H1 (cell line): ENCODE results near the gene DCDC2B. TPM values are rescaled to one million over a fixed set of nuclear protein-coding genes. Genes with fewer than 3 reads are reported as not detected.

ENCODE experiments used
- CTCF ChIA-PET: fragments of 300-600 bp; sonication (Branson Sonifier 250); formaldehyde crosslinking; loops from one replicate; lab custom pipeline; 2021; ENCODE audit not compliant: partially characterized antibody; lab: Charles Lee
- POLR2A ChIA-PET: fragments of 300-600 bp; sonication (Branson Sonifier 250); formaldehyde crosslinking; loops from one replicate; lab custom pipeline; 2021; ENCODE audit warnings: inconsistent platforms; ENCODE audit not compliant: partially characterized antibody; lab: Charles Lee
- DNase-seq, 2 experiments: peaks; one replicate each; pipeline versions ENCODE4 v3.0.0 to v3.0.0-alpha.2; 2010 to 2022; ENCODE audit warnings: low spot score in 2 of 2, low read depth in 1 of 2, mixed read lengths in 1 of 2
- FAIRE-seq: peaks from 2 replicates; lab custom pipeline; 2011; peaks lifted over from hg19 to GRCh38; lab: Jason Lieb, UNC
- H2AFZ ChIP-seq: 2 replicates; pipeline ENCODE4 v1.8.1; 2012; ENCODE audit warnings: low read length, inconsistent platforms
- H2AK5ac ChIP-seq: 2 replicates; pipeline ENCODE4 v1.6.1; 2013; ENCODE audit warnings: low read depth, low read length
- H2BK120ac ChIP-seq: replicated peaks from 2 replicates; pipeline ENCODE3; 2013; ENCODE audit warnings: low read depth, low read length, inconsistent platforms
- H2BK12ac ChIP-seq: 2 replicates; pipeline ENCODE4 v1.6.1; 2013; ENCODE audit warnings: low read depth, low read length
- H2BK15ac ChIP-seq: 2 replicates; pipeline ENCODE4 v1.6.1; 2013; ENCODE audit warnings: low read length
- H2BK20ac ChIP-seq: 2 replicates; pipeline ENCODE4 v1.6.1; 2013; ENCODE audit warnings: low read length
- H2BK5ac ChIP-seq: 2 replicates; pipeline ENCODE4 v1.6.1; 2013; ENCODE audit warnings: low read depth, low read length
- H3K14ac ChIP-seq: 2 replicates; pipeline ENCODE4 v1.6.1; 2013; ENCODE audit warnings: inconsistent platforms; ENCODE audit not compliant: insufficient read length
- H3K18ac ChIP-seq: 2 replicates; pipeline ENCODE4 v1.6.1; 2013; ENCODE audit warnings: low read length; ENCODE audit errors: extremely low read depth
- H3K23ac ChIP-seq: 2 replicates; pipeline ENCODE4 v1.6.1; 2013; ENCODE audit warnings: inconsistent platforms; ENCODE audit not compliant: insufficient read length
- H3K23me2 ChIP-seq: 2 replicates; pipeline ENCODE4 v1.6.1; 2013; ENCODE audit warnings: low read depth, low read length
- H3K27ac ChIP-seq: 2 replicates; pipeline ENCODE4 v1.6.1; 2011; ENCODE audit warnings: low read depth, low read length, inconsistent platforms
- H3K27me3 ChIP-seq, 4 experiments: replicated peaks in 1 of 4; 1 replicate in 1 of 4; 2 replicates in 3 of 4; pipeline versions ENCODE4 v1.6.1 to v1.8.1; 2011 to 2013; ENCODE audit warnings: low read length in 3 of 4, mild to moderate bottlenecking in 3 of 4, inconsistent platforms in 2 of 4, mixed read lengths in 2 of 4, moderate library complexity in 1 of 4; ENCODE audit not compliant: control insufficient read depth in 3 of 4, insufficient read depth in 3 of 4; ENCODE audit errors: extremely low read depth in 1 of 4
- H3K36me3 ChIP-seq, 4 experiments: 2 replicates each; pipeline versions ENCODE4 v1.6.1 to v1.8.1; 2011 to 2013; ENCODE audit warnings: mild to moderate bottlenecking in 4 of 4, low read length in 3 of 4, moderate library complexity in 2 of 4, control low read depth in 1 of 4, inconsistent platforms in 1 of 4; ENCODE audit not compliant: insufficient read depth in 4 of 4, control insufficient read depth in 2 of 4
- H3K4ac ChIP-seq: replicated peaks from 2 replicates; pipeline ENCODE3; 2013; ENCODE audit warnings: low read length, low read depth, mixed read lengths, inconsistent platforms; ENCODE audit not compliant: insufficient read length
- H3K4me1 ChIP-seq, 4 experiments: replicated peaks in 1 of 4; 1 replicate in 1 of 4; 2 replicates in 3 of 4; pipeline versions ENCODE4 v1.6.1 to v1.8.1; 2011 to 2013; ENCODE audit warnings: low read length in 3 of 4, inconsistent platforms in 2 of 4, mixed read lengths in 1 of 4; ENCODE audit not compliant: insufficient read depth in 4 of 4, control insufficient read depth in 3 of 4
- H3K4me2 ChIP-seq, 2 experiments: 2 replicates each; pipeline versions ENCODE4 v1.6.1 to v1.8.1; 2011 to 2013; ENCODE audit warnings: low read depth in 2 of 2, low read length in 2 of 2, control low read depth in 1 of 2, inconsistent platforms in 1 of 2, mild to moderate bottlenecking in 1 of 2; ENCODE audit not compliant: insufficient read depth in 1 of 2
- H3K4me3 ChIP-seq, 4 experiments: fragments of 200-600, 300-600 bp in 1 of 4; sonication (generic), shearing (Covaris generic), sonication (Bioruptor Twin) in 1 of 4; 2 replicates each; pipeline versions ENCODE4 v1.5.1 to v1.8.1; 2011 to 2016; ENCODE audit warnings: low read length in 4 of 4, low read depth in 3 of 4, control low read depth in 2 of 4, inconsistent platforms in 2 of 4, mild to moderate bottlenecking in 2 of 4, mixed read lengths in 1 of 4, moderate library complexity in 1 of 4; ENCODE audit not compliant: insufficient read depth in 2 of 4; ENCODE audit errors: extremely low read depth in 1 of 4
- H3K56ac ChIP-seq: replicated peaks from 2 replicates; pipeline ENCODE3; 2013; ENCODE audit warnings: low read depth, mild to moderate bottlenecking, mixed read lengths, low read length, inconsistent platforms; ENCODE audit not compliant: insufficient read length
- H3K79me1 ChIP-seq: 2 replicates; pipeline ENCODE4 v1.6.1; 2013; ENCODE audit warnings: low read depth, low read length, control low read depth
- H3K79me2 ChIP-seq, 2 experiments: 2 replicates each; pipeline versions ENCODE4 v1.6.1 to v1.8.1; 2012 to 2013; ENCODE audit warnings: low read length in 2 of 2, mild to moderate bottlenecking in 2 of 2, inconsistent platforms in 1 of 2; ENCODE audit not compliant: insufficient read depth in 2 of 2, control insufficient read depth in 1 of 2
- H3K9ac ChIP-seq, 4 experiments: replicated peaks in 1 of 4; 1 replicate in 1 of 4; 2 replicates in 3 of 4; pipeline versions ENCODE4 v1.6.1 to v1.8.1; 2011 to 2013; ENCODE audit warnings: low read depth in 3 of 4, low read length in 3 of 4, control low read depth in 2 of 4, mild to moderate bottlenecking in 2 of 4, moderate library complexity in 2 of 4, inconsistent platforms in 1 of 4; ENCODE audit errors: extremely low read depth in 1 of 4
- H3K9me3 ChIP-seq, 2 experiments: 2 replicates each; pipeline versions ENCODE4 v1.6.1 to v1.8.1; 2012 to 2013; ENCODE audit warnings: mild to moderate bottlenecking in 2 of 2, moderate library complexity in 2 of 2, control low read depth in 1 of 2, inconsistent platforms in 1 of 2, low read depth in 1 of 2, low read length in 1 of 2, mixed read lengths in 1 of 2; ENCODE audit not compliant: insufficient read depth in 2 of 2
- H4K20me1 ChIP-seq, 2 experiments: replicated peaks in 1 of 2; 2 replicates each; pipeline versions ENCODE3 to v1.8.1; 2011 to 2013; ENCODE audit warnings: inconsistent platforms in 2 of 2, low read length in 2 of 2, mild to moderate bottlenecking in 1 of 2; ENCODE audit not compliant: insufficient read depth in 2 of 2, control insufficient read depth in 1 of 2
- H4K5ac ChIP-seq: 2 replicates; pipeline ENCODE4 v1.6.1; 2013; ENCODE audit warnings: low read length, low read depth, mixed read lengths, inconsistent platforms; ENCODE audit not compliant: insufficient read length
- H4K8ac ChIP-seq: 2 replicates; pipeline ENCODE4 v1.8.0; 2013; ENCODE audit warnings: mild to moderate bottlenecking, moderate library complexity, low read length, inconsistent platforms; ENCODE audit not compliant: insufficient read depth; ENCODE audit errors: extremely low read depth
- H4K91ac ChIP-seq: replicated peaks from 2 replicates; pipeline ENCODE3; 2013; ENCODE audit warnings: low read length, mixed read lengths, inconsistent platforms; ENCODE audit not compliant: insufficient read length
- CBX5 ChIP-seq: fragments of 300-800, 300-1000 bp; sonication (generic); IDR thresholded peaks from 2 replicates; pipeline ENCODE4 v1.7.1; 2016; ENCODE audit warnings: antibody characterized with exemption, low read length, low read depth
- CREB1 ChIP-seq: IDR thresholded peaks from 2 replicates; pipeline ENCODE4 v1.6.1; 2012; ENCODE audit warnings: inconsistent platforms
- EGR1 ChIP-seq: IDR thresholded peaks from 2 replicates; pipeline ENCODE4 v1.6.1; 2011; ENCODE audit warnings: low read depth, low read length, borderline replicate concordance
- EP300 ChIP-seq, 2 experiments: IDR thresholded peaks; 1 replicate in 1 of 2; 2 replicates in 1 of 2; pipeline ENCODE4 v1.6.1; 2011 to 2012; ENCODE audit warnings: low read depth in 2 of 2, low read length in 2 of 2, mild to moderate bottlenecking in 2 of 2, borderline replicate concordance in 1 of 2, inconsistent platforms in 1 of 2, moderate library complexity in 1 of 2
- MAFK ChIP-seq: IDR thresholded peaks from 2 replicates; pipeline ENCODE4 v1.6.1; 2012; ENCODE audit warnings: low read depth, mild to moderate bottlenecking, improper control_type of control experiment, low read length
- MAX ChIP-seq: IDR thresholded peaks from 2 replicates; pipeline ENCODE4 v1.6.1; 2012; ENCODE audit warnings: inconsistent platforms
- NRF1 ChIP-seq: IDR thresholded peaks from 2 replicates; pipeline ENCODE4 v1.6.1; 2011; ENCODE audit warnings: mild to moderate bottlenecking, low read depth, low read length, improper control_type of control experiment
- SP1 ChIP-seq: IDR thresholded peaks from 2 replicates; pipeline ENCODE4 v1.6.1; 2011; ENCODE audit warnings: low read depth, low read length
- SP4 ChIP-seq: IDR thresholded peaks from 2 replicates; pipeline ENCODE4 v1.6.1; 2012; ENCODE audit warnings: low read length, inconsistent platforms
- TAF1 ChIP-seq: IDR thresholded peaks from 2 replicates; pipeline ENCODE4 v1.6.1; 2011; ENCODE audit warnings: mild to moderate bottlenecking, low read depth, low read length
- TBP ChIP-seq: IDR thresholded peaks from 2 replicates; pipeline ENCODE4 v1.6.1; 2011; ENCODE audit warnings: low read depth, low read length, improper control_type of control experiment
- WGBS, 2 experiments: shearing (Covaris generic) in 1 of 2; methylation state at CpG; one replicate each; pipeline versions ENCODE4 v1.1.6 to v1.1.7; 2013 to 2015; ENCODE audit warnings: low lambda C conversion rate in 2 of 2, mixed read lengths in 2 of 2, inconsistent platforms in 1 of 2, low coverage in 1 of 2, missing lambda C conversion rate in 1 of 2; ENCODE audit not compliant: insufficient replicate concordance in 2 of 2, insufficient coverage in 1 of 2, insufficient read length in 1 of 2; ENCODE audit errors: extremely low coverage in 1 of 2, missing lambda C conversion rate in 1 of 2; 5-methylcytosine and 5-hydroxymethylcytosine counted together
- polyA plus RNA-seq, 7 experiments: library from polyadenylated mRNA; depleted of rRNA in 3 of 7; stranded (reverse) in 5 of 7; unstranded in 2 of 7; fragments of >200 nt in 5 of 7; fragments of 200-250 nt in 2 of 7; gene quantifications; 1 replicate in 5 of 7; 2 replicates in 1 of 7; 4 replicates in 1 of 7; pipeline versions ENCODE4 v1.2.1 to v1.2.3, GENCODE V29; 2011 to 2013; ENCODE audit warnings: missing spikeins in 2 of 7, mixed read lengths in 2 of 7
- total RNA-seq: library from RNA; stranded (reverse); fragmentation: NEBNext Ultra II Directional; extraction: Animal tissue kit (Norgen Biotek cat#: 25700); gene quantifications from 2 replicates; pipeline ENCODE4 v1.2.1, GENCODE V29; 2021

The DCDC2B gene
- total and polyA plus RNA-seq, 2 of the 8 experiments (the other 6 are each of a cell fraction or from before 2014, with no cell fraction given), result not detected

- Histone ChIP-seq H2AFZ (peak within 1 kb of the TSS; percentile 8; the same call in 1 of the 2 replicates), H4K8ac (peak within 1 kb of the TSS; percentile 91; the same call in 1 of the 2 replicates), H3K36me3 (peaks cover 4 to 25% (median 14%) of the 10 kb centered on the region in 4 experiments; a peak in 7 of 8 replicates), H2BK15ac (no peak within 1 kb of the TSS), H3K4me1 (peaks cover 0 to 7% (median 2%) of the 10 kb centered on the region in 4 experiments; a peak in 3 of 7 replicates), H3K79me1 (peaks cover 2% of the 10 kb centered on the region; the same call in 1 of the 2 replicates), H3K9ac (peak within 1 kb of the TSS; percentile 63 to 83 (median 75)), H3K4ac (peak within 1 kb of the TSS; percentile 16), H3K27me3 (no peaks in the 10 kb centered on the region), H2BK120ac (no peak within 1 kb of the TSS), H4K20me1 (peaks cover 0 to 6% of the 10 kb centered on the region in 2 experiments), H2BK20ac (no peak within 1 kb of the TSS), H2BK12ac (no peak within 1 kb of the TSS), H3K27ac (peak within 1 kb of the TSS; percentile 83), H4K91ac (peak within 1 kb of the TSS; percentile 58), H3K79me2 (peaks cover 0 to 24% of the 10 kb centered on the region in 2 experiments; a peak in 3 of 4 replicates), H3K56ac (peak within 1 kb of the TSS; percentile 79), H3K9me3 (no peaks in the 10 kb centered on the region), H3K14ac (no peak within 1 kb of the TSS), H2BK5ac (peak within 1 kb of the TSS; percentile 68; the same call in 1 of the 2 replicates), H4K5ac (peak within 1 kb of the TSS; percentile 81), H3K23ac (no peak within 1 kb of the TSS), H3K4me3 (peak within 1 kb of the TSS; percentile 66 to 97 (median 88)), H3K23me2 (peaks cover 8% of the 10 kb centered on the region; the same call in 1 of the 2 replicates), H2AK5ac (no peak within 1 kb of the TSS), H3K18ac (peak within 1 kb of the TSS; percentile 88), H3K4me2 (peak within 1 kb of the TSS; percentile 65 to 84)
- ChIA-PET CTCF (interaction anchor here (1.6 to 1.9 kb wide), 2 partner anchors 18 to 38 kb away, joined by 3 to 18 read pairs; no protein-coding TSS in a partner anchor), POLR2A (interaction anchor here (0.6 to 8.0 kb wide), 12 partner anchors 10 to 115 kb away, joined by 3 to 52 read pairs (median 5); partner anchors contain the start of genes DCDC2B and IQCC)
- peak; percentile 66 for FAIRE-seq
- 1% methylated on average over 22 of the region's 46 CpGs; no CpG with 5 or more reads in 1 of the 2 experiments for WGBS, 2 experiments
- peak in 1 of 2 experiments; percentile 92 for DNase-seq
- TF ChIP-seq NRF1 (no peak), EP300 (IDR thresholded peaks at IDR 0.05; ENCODE audit: borderline replicate concordance in 1 of 2, low read depth in 2 of 2, low read length in 2 of 2) (no peak), TAF1 (peak; percentile 57; the same call in 1 of the 2 replicates), MAFK (no peak), CREB1 (peak; percentile 93), SP4 (0 out of 2 replicates have a peak, but pooled peaks have one; percentile 76), EGR1 (peak; percentile 51; the same call in 1 of the 2 replicates), CBX5 (no peak), MAX (0 out of 2 replicates have a peak, but pooled peaks have one; percentile 19), SP1 (peak; percentile 60; the same call in 1 of the 2 replicates), TBP (peak; percentile 78)
Measured at GRCh38 chr1:32221980-32222755, 13.3 kb downstream of the DCDC2B start, which contains the start of the genes EIF3I and TMEM234. EIF3I (plus strand) TSS chr1:32222407; CDS start chr1:32222442, 35 bp downstream. TMEM234 (minus strand) TSS chr1:32222353; CDS start chr1:32222322, 31 bp downstream.
